Activated T-cell treated with anti-CD3 and anti-CD28 coated beads for 24 hours (primary cell): ENCODE results near the gene TRIM67.
"Not testable (repeated sequence)": the region's sequence is repeated elsewhere in the genome, so short reads cannot be mapped to it uniquely, and the experiment has no call there.

ENCODE experiments used
- DNase-seq: peaks from one replicate; pipeline ENCODE4 v3.0.0-alpha.2; 2020; ENCODE audit warnings: low read depth

TRIM67 gene

GRCh38 chr1:231158141-231158540 is 3.7 kb upstream of the TRIM67 start:
- DNase-seq, result not testable (repeated sequence)

DNA sequence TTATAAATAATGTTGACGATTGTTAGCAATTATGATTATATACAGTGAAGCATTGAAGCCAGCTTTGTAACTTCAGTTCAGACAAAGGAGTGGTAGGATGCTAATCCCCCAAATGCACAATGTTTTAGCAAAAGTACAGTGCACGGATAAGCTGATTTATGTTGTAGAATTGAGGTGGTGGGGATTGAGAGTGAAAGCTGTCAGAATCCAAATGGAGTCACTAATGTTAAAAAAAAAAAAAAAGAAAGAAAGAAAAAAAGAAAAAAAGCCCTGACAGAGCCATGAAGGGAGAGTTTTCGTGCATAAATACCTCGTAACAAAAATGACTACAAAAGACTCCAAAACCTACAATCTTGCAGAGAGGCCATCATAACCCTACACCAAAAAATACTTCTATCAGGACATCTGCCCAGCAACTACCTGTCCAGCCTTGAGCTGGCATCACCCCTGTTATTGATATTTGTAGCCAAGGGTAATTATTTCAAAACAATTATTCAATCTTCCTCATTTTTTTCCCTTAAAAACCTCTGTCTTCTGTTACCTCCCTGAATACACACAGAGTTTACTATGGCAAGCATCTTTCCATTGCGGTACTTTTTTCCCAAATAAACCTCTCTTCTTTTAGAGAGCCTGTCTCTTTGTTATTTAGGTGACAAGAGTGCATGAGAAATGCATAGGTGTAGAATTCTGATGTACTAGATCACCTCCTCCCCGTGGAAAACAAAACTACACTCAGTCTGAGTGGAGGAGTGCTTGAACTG is 2.5 kb upstream of the TRIM67 start:
- no peak for DNase-seq

DNA sequence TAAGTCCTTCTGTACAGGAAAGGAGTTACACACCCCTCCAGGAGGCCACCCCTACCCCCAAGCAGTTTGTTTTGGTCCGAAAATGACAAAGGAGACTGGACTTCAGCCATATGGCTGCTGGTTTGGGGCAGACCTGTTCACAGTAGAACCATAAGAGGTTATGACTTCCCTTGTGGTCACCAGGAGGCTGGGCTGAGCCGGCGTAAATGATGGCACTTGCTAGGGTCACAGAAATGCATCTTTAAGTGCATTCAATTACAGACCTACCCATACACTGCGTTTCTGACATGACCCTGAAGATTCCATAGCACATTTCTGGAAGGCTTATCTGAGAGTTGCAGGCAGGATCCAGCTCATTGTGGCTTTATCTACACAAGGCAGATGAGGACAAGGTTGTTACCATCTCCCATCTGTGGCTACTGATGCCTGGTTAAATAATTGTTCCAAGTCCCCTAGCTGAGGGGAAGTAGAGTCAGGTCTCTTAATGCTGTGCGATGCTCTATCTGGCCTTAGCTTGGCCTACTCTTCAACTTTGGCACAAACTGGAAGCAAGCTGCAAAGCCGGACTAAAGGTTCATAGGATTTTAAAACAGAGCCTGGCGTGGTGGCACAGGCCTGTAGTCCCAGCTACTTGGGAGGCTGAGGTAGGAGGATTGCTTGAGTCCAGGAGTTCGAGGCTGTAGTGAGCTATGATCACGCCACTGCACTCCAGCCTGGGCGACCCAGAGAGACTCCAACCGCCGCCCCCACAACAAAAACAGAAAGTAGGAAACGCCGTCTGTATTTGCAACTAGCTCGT is 1.7 kb upstream of the TRIM67 start:
- no peak for DNase-seq

GRCh38 chr1:231160895-231161666 is 777 bp upstream of the TRIM67 start:
- no peak for DNase-seq

DNA sequence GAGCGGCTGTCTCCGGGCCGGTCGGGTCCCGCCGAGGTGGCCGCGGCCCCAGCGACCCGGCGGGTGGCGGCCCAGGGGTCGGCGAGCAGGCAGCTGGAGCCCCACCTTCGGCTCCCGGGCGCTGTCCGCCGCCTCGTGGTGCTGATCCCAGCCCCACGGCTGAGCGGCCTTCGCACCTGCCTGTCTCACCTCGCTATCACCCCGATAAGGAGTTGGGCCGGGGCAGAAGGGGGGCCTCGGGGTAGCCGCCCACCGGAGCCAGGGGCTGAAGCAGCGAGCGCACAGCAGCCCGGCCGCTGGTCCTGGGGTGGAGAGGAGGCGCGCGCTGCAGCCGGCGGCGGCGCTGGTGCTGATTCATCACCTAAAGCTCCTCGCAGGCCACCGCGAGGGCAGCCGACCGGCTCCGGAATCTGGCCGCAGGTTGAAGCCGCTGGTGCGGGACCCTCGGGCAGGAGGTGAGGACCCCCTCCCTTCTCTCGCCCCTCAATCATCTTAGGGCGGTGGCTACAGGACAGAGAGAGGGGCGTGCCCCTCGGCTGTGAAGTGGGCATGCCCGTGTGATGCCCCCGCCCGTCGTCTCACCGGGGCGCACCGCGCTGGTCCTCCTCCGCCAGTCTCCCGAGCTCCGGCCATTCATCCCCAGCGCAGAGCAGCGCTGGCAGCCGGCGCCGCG is 575 bp downstream of the TRIM67 start:
- DNase-seq, result no peak

- no peak for DNase-seq
Measured at GRCh38 chr1:231162970-231163829, 1.3 kb downstream of the TRIM67 start.

DNA sequence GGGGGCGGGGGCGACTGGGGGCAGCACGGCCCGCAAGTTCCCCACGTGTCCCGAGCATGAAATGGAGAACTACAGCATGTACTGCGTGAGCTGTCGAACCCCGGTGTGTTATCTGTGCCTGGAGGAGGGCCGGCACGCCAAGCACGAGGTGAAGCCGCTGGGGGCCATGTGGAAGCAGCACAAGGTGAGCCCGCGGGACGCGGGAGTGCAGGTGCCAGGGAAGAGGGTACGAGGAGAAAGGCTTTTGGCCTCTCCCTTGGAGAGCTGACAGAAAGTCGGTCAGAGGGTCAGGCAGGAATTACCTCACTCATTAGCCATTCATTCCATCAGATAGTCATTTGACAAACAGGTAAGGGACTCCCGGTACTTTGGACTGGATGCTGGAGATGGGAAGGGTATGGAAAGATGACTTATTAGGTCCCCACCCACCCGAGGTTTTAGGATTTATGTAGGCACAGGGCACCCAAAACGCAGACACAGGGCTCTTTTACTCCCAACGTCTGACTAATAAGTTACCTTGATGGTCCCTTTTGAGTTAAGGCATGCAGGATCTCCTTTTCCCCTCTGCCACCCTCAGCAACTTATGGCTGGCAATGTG is 2.1 kb downstream of the TRIM67 start:
- DNase-seq, result no peak

GRCh38 chr1:231165371-231165770 is 3.5 kb downstream of the TRIM67 start:
- DNase-seq, result no peak

GRCh38 chr1:231166398-231166797 is 4.5 kb downstream of the TRIM67 start:
- no peak for DNase-seq

DNA sequence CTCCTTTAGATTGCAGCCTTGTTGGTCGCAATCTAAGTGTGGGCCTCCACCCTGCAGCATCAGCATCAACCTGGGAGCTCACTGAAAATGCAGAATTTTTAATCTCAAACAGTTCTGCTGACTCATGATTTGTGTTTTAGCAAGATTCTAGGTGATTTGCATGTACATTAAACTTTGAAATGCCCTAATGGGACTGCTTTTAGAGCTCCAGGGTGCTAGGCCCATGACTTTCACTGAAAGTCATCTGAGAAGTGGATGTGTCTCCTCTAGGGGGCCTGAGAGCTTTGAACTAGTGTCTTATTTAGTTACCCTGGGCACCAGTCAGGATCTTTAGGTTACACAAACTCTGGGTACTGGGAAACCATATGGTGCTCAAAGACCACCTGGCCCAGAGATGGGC is 9.0 kb downstream of the TRIM67 start:
- no peak for DNase-seq

GRCh38 chr1:231171623-231172197 is 9.9 kb downstream of the TRIM67 start:
- no peak for DNase-seq

DNA sequence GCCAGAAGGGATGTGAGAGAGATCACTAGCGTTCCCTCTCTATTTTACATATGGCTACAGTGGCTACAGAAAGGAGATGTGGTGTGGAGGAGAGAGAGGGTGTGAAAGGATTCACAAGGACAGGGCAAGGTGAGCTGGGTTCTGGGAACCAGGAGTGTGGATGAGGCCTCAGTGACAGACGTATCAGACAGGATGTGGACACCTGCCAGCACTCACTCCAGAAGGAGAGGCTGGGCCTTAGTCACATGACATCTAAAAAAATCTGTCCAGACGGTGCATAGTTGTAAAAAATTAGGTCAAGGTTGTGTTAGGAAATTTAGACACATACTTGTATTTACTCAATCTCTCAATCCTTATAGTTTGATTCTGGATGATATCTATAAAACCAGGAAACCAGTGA is 10.6 kb downstream of the TRIM67 start:
- no peak for DNase-seq

- DNase-seq, result no peak
Measured at GRCh38 chr1:231176421-231176820, 14.6 kb downstream of the TRIM67 start.

DNA sequence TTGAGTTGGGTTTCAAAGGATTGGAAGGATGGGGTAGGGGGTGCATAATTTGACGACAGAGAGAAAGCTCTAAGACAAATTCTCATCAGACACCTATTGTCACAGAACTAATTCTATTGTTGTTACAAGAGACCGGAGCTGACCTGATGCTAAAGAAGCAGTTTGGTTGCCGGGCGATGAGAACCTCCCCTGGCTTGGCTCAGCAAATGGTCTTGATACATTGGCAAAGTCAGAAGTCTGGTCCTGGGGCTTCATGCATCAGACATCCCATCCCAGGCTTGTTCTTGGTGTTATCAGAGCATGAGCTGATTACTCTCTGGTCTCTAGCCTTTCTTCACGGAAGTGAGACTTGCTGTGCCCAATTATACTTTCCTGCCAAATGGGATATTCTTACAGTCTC is 15.4 kb downstream of the TRIM67 start:
- DNase-seq, result no peak

DNA sequence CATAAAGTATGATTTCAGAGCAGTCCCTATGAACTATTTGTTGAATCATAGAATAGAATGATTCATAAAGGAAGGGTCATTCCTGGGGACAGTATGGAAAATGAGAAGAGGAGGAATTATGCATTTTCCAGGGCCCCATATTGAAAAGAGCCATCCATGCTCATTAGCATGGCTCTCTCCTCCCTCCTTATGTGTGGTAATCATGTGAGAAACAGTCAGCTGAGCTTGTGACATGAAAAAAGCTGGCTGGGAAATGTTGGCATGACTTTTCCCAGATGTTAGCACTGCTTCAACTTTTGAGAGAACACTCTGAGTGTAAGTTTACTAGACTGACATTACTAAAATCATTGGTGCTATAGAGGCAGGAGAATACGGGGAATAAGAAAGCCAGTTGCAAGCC is 16.1 kb downstream of the TRIM67 start:
- DNase-seq, result no peak

- no peak for DNase-seq
Measured at GRCh38 chr1:231178970-231179369, 17.1 kb downstream of the TRIM67 start.

- DNase-seq, result no peak
Measured at GRCh38 chr1:231180034-231180433, 18.2 kb downstream of the TRIM67 start.

DNA sequence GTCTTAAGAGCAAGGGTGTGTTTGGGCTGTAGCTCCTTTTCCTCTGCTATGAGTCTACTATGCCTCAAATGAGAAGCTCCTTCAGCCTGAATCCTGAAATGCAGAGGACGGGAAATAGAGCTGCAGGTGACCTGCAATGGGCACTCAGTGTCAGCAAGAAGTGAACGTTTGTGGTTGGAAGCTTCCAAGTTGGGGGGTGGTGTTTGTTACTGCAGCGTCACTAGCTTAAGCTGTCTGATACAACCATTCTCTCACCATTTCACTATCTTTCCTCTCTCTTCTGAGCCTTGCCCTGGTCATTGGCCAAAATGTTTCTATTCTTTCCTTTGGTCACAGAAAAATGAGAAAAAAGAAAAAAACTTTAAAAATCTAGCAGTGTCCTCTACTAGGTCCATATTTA is 19.4 kb downstream of the TRIM67 start:
- no peak for DNase-seq

DNA sequence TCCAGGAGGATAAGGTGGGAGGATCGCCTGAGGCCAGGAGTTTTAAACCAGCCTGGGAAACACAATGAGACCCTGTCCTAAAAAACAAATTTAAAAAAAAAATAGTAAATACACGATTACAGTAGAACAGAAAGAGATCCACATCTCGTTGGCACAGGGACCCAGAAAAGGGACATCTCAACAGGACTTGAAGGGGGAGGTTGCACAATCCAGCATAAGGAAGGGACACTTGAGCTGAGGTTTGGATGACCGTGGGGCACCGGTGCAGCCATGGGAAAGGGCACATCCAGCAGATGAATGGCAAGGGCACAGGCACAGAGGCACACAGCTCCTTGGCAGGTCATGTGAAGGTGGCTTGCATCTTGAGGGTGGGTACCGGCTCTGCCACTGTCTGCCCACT is 20.5 kb downstream of the TRIM67 start:
- no peak for DNase-seq
